Neural progenitor cell (in vitro differentiated cells): ENCODE data around the gene ASPDH.

Experiments
- CTCF ChIP-seq: fragments of 200-600 bp; sonication (generic); IDR thresholded peaks from 2 replicates; pipeline ENCODE4 v1.5.1; 2017; ENCODE audit warnings: antibody characterized with exemption, mild to moderate bottlenecking
- EZH2 ChIP-seq: fragments of 200-600 bp; sonication (generic); IDR thresholded peaks from 2 replicates; pipeline ENCODE4 v1.6.1; 2017; ENCODE audit warnings: antibody characterized with exemption, mild to moderate bottlenecking, moderate library complexity

DNA sequence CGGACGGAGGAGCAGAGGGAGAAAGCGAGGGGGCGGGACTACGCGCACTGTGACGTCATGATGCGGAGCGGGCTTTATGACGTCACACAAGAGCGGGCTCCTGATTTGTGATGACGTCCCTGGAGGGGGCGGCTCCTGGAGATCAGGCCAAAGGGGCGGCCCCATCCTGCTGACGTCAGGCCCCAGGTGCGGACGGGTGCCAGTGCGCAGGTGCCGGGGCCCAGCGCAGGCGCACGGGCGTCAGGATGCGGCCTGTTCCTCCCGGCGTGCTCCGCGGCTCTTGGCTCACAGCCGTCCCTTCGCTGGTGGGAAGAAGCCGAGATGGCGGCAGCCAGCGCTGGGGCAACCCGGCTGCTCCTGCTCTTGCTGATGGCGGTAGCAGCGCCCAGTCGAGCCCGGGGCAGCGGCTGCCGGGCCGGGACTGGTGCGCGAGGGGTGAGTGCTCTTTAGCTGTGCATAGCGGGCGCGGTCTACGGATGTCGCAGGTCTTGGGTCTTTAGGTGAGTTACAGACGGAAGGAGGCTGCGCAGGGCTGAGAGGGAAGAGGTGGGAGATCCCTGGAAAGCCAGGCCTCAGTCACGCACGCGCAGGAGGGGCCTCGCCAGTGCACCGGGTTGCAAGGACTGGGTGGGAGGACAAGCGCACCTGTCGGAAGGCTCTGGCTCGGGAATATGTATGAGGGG is 37.3 kb downstream of the ASPDH start, which contains the start of the genes EMC10 and GARIN5A:
- TF ChIP-seq CTCF: no peak
- TF ChIP-seq EZH2: no peak
